HG02852 (cell line): Measurements from ENCODE around the gene CHST12.

Experiments
- ATAC-seq: cut with Tn5 transposase; IDR thresholded peaks from one replicate; pipeline ENCODE4 v1.9.1; 2021; ENCODE audit warnings: mild to moderate bottlenecking, moderate library complexity; ENCODE audit not compliant: unreplicated experiment

The CHST12 gene

DNA sequence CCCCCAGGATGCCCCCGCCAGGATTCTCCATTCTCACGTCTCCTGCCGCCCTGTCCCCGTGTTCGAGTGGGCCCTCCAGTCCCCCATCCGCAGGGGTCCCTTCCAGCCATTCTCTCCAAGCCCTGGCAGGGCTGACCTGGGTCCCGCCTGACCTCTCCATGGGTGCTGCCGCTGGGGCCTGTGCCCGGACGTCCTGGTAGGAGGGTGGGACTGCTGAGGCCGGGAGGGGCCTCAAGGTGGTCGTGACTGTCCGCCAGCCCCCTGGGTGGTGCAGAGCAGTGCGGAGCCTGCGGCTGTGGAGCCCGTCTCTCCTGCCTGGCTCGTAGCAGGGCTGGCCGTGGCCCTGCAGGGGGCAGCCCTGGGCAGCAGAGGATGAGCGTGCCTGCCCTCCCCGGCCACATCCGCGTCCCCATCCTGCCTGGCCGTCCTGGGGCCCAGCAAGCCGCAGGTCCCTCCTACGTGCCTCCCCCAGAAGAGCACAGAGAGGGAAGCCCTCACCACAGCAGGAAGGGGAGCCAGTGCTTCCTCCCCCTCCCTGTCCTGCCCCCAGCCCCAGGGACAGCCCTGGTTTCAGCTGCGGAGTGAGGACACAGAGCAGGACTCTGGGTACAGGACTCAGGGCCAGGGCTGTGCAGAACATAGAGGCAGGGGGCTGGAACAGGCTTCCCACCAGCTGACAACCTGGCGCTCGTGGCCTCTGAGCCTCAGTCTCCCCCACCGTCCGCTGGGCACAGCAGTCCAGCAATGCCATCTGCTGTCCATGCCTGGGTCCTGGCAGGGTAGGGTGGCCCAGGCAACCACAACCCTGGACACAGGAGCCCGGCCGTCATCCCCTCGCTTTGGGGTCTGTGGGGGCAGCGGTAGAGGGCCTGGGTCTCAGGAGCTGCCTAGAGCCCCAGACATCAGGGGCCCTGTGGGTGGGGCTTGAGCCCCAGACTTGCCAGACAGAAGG, 74.3 kb downstream of the CHST12 start:
- no peak for ATAC-seq

DNA sequence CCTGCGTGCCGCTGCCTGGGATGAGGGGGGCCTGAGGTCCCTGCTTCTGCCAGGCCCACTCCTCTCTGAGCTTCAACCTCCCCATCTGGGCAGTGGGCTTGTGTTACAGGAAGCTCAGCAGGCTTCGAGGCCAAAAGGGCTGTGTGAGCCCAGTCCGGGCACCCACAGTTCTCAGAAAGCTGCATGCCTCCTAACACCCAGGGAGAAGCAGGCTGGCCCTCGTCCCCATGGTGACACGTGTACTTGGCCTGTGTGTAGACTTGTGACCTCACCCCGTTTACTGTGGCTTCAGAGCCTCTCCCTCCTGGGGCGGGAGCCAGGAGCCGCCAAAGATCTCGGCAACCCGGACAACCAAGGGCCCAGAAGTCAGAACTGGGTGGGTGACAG, 75.0 kb downstream of the CHST12 start:
- ATAC-seq: no peak

DNA sequence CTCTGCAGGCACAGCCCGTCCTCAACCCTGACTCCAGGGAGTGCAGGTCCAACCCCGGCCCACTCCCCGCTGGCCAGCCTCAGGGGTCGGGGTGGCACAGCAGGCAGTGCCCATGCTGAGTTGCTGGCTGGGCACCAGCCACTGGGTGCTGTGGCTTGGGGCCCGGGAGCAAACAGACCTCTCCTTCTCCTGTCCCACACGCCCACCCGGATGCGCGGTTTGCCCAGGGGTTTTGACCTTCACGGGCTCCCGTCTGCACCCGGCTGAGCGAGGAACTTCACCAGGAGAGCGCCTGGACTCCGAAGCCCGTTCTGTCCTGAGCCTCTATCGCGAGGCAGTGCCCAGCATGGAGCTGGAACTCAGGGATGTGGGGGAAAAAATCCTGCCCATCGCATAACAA, 75.4 kb downstream of the CHST12 start:
- ATAC-seq: no peak

DNA sequence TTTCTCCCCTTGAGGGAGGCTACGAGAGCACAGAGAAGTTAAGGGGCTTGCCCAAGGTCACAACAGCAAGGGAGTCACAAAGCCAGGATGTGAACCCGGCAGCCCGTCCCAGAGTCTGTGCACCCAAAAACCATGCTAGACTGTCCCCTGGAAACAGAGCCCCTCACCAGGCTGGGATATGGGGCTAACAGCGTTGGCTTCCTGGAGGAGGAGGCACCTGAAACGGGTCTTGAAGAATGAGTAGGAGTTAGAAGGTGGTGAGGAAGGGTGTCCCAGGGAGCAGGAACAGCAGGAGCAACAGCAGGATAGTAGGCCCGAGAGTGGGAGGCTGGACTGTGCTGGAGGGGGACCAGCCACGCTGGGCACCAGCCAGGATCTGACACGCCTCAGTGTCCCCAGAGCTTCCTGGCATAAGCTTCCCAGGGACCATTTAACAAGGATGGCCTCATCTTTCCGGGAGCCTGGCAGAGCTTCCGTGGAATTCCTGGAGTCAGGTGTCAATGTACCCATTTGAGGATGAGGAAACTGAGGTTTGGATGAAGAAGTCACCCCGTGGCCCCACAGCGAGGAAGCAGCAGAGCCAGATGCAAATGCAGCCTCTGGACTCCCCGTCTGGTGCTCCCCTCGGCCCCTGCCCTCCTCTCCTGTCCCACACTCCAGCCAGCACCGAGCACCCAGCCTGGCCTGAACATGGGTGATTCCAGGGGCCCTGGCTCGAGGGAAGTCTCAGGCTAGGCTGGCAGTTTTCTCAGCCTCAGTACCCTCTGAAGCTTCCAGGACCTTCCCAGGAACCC, 76.1 kb downstream of the CHST12 start:
- no peak for ATAC-seq

DNA sequence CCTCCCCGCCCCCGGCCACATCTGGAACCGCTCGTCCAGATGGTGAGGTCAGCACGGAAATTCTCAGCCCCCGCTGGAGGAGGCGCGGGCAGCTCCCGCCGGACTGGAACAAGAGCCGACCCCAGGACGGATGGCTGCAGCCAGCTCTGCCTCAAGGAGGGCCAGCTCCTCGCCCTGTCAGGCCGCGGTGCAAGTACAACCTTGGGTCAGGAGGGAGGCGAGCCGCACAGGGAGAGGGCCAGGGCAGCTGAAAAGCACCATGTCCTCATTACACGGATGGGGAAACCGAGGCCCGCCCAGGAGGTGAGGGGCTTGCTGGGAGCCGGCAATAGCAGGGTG, 76.6 kb downstream of the CHST12 start:
- ATAC-seq: no peak

DNA sequence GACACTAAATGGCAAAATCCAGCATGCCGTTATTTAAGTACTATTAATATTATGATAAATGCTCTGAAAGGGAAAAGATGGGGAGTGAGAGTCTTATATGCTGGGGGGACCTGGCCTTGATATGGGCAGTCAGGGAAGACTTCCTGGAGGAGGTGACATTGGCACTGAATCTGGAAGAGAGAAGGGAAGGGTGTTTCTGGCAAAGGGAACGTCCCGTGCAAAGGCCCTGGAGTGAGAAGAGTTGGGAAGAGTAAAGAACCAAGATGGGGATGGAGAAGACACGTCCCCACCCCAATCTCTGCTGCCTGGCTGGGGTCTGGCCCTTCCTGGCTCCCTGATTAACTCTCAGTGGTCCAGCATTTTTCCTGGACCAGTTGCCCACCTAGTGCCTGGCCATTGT, 77.8 kb downstream of the CHST12 start:
- no peak for ATAC-seq

DNA sequence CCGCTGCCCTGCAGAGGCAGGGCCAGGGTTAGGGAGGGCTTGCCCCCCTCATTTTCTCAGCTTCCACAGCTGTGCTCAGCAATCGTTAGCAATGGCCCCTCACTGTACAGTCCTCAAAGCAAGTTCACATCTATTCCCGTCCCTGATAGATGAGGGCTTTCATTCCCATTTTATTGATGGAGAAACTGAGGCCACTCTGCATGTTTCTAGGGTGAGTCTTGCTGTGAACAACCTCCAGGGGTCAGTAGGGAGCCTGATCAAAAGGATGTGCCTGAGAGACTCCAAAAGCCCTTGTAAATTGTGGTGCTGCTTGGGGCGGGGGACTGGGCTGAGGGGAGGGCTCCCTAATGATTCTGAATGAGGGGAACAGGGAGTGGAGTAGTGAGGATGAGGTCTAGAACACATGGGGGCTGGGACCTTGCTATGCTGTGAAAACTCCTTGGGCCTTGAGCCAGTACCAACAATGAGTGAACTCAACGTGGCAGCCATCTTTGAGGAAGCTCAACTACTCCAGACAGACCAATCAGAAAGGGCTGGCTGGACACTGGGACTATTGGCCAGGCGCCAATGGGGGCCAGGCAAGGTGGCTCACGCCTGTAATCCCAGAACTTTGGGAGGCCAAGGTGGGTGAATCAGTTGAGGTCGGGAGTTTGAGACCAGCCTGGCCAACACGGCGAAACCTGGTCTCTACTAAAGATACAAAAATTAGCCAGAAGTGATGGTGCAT, 79.5 kb downstream of the CHST12 start:
- no peak for ATAC-seq

DNA sequence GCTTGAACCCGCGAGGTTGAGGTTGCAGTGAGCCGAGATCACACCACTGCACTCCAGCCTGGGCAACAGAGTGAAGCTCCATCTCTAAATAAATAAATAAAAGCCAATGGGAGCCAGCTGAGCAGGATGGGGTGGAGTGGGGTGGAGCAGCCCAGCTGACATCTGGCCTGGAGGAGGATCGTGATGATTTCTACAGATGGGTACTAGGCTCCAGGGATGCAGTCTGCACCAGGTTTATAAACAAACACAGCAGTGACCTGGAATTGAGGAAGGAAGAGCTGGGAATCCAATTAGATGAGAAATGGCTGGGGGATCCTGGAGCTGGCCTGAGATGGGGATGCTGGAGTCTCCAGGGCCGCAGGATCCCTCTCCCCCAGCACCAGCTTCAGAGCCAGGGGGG, 80.1 kb downstream of the CHST12 start:
- no peak for ATAC-seq

DNA sequence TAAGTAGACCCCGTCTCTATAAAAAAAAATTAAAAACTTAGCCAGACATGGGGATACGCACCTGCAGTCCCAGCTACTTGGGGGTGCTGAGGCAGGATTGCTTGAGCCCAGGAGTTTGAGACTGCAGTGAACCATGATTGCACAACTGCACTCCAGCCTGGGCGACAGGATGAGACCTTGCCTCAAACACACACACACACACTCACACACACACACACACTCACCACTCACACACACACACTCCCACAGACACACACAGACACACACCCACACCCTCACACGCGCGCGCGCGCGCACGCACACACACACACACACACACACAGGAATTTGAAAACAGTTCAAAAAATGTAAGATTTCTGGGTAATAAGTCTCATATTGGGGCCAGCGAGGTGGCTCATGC, 81.5 kb downstream of the CHST12 start:
- no peak for ATAC-seq

DNA sequence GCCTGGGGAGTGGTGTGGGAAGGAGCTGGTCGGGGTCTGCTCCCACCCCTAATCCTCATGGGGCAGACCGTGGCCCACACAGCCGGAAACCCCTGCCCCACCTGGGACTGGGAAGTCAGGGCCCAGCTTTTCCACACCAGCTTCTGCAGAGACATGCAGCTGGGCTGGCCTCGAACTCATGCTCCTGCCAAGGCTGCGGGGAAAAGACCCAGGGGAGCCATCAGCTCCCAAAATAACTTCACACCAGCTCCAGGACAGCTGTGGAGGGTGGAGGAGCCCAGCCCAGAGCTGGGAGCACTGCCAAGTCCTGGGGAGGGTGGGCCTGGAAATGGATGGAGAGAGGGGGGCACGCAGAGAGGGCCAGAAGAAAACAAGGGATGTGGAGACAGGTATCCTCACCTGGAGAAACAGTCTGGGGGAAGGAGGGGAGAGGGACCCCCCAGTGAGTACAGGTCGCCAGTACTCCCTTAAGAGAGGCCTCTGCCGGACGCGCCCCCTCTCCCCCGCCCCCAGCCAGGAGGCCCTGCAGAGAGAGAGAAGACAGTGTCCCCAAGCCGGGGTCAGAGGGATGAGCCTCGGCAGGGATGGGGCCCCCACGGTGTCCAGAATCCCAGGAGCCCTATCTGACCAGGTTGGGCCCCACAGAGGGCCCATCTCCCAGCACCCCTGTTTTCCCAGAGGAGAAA, 84.3 kb downstream of the CHST12 start:
- ATAC-seq: no peak

DNA sequence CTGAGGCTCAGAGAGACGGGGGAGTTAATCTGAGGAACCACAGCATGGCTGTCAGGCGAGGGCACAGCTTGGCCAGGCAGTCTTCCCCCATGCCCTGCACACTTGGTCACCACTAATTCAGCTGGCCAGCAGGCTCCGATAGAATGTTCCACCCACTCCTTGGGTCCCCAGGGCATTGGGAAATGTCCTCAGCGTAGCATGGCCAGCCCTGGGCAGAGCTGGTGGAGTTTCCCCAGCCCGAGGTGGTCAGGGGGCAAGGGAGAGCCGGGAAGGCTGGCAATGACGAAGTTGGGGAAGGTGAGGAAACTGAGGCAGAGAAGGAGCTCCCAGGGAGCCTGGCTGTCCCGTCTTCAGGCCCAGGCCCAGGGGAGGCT, 84.8 kb downstream of the CHST12 start:
- ATAC-seq: no peak

DNA sequence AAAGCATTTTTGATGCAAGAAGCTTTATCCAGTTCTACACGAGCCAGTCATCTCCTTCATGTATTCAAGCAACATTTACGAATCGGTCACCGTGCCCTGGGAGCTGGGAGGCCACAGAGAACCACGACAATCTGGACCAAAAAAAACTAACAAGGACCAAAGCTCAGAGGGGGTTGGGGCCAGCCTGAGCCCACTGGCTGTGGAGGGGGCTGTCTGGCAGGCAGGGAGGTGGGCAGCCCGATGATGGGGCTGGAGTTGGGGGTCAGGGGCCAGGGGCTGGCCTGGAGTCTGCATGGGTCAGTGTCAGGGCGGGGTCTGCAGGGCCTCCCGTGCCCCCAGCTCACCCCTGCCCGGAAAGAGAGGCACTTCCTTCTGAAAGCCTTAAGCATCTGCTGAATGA, 85.3 kb downstream of the CHST12 start:
- ATAC-seq: no peak

DNA sequence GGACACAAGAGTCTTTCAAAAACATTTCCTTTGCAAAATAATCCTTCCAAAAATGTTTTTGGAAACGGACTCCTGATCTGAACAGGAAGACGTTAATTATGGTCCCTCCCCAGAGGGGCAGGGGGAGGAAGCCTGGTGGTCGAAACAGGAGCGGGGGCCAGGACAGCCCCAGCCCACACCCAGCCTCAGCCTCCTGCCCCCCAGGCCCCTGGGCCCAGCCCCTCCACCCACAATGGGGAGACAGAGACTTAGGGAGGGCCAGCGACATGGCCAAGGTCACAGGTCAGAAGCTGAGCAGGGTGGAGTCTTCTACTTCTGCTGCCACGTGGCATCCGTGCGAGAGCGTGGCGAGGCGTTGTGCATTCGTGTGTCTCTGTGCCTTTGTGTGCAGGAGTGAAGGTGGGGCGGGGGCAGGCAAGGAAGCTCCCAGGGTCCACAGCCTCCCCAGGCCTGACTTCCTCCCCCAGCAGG, 86.8 kb downstream of the CHST12 start:
- ATAC-seq: no peak

DNA sequence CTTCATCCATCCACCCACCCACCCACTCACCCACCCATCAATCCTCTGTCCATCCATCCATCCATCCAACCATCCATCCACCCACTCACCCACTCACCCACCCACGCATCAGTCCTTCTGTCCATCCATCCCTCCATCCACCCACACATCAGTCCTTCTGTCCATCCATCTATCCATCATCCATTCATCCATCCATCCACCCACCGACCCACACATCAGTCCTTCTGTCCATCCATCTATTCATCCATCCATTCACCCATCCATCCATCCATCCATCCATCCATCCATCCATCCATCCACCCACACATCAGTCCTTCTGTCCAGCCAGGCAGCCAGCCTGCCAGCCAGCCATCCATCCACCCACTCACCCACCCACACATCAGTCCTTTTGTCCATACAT, 88.6 kb downstream of the CHST12 start:
- no peak for ATAC-seq

DNA sequence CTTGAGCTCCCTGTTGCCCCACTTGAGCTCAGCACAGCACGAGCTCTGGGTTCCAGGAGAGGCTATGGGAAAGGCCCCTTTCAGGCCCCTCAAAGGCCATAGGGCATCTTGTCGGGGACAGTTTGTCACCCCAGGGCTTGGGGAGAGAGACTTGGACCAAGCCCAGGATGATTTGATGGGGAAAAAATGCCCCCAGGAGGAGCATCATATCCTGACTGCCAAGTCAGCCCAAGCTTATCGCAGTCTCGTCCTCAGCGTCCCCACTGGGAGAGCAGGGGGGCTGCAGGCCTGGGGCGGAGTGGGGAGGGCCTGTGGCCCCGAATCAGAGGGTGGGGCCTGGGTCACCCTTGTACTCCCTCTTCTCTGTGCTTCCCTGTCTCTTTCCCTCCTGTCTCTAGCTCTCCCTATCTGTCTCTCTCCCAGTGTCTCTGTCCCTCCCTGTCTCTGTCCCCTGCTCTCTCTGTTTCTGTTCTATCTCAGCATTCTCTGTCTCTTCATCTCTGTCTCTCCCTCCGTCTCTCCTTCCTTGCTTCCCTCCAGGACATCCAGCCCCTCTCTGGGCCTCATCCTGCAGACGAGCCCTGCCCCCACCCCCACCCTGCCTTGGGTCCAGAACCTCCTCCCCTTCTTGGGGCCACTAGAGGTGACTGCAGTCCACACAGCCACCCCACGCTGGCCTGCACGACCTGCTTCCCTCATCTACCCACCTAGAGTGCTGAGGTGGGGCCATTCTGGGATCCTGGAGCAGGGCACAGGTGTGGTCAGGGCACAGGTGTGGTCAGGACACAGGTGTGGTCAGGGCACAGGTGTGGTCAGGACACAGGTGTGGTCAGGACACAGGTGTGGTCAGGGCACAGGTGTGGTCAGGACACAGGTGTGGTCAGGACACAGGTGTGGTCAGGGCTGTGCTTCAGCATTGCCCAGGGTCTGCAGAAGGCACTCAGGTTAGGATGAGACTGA, 90.1 kb downstream of the CHST12 start:
- no peak for ATAC-seq

DNA sequence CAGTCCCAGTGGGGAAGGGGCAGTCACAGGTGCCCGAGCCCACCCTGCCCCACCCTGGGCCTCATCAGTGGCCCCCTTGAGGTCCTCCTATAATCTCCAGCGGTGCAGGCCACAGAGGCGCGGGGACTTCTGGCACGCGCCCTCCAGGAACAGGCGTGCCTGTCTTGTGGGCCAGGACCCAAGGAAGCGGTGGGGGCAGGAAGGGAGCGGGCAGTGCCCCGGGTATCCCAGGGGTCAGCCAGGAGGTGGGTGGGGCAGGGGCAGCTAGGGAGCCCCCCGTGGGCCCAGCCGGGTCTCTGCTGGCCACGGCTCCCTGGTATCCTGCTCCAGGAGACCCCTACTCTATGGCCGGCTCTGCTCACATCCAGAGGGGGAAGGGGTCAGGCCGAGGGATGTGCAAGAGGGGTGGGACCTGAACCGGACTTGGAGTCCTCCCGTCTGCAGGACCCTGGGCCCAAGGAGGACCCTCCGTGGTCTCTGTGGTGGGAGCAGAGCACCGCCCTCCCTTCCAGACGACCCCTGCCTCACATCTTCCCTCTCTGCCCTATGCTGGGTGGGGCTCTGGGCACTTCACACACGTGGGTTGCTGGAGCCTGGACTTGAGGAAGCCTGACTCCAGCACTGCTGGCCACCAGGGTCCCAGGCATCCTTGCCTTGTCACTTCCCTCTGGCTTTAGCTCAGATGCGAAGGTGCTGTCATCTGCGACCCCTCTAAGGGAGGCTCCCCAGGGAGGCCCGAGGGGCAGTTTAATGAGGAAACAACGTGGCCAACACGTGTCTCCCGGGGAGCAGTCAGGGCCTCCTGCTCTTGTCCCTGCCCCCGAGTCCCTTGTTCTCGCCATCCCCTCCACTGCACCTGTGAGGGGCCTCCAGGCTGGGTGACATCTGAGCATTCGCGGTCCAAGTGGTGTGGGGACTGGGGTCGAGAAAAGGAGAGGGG, 91.0 kb downstream of the CHST12 start:
- ATAC-seq: no peak

DNA sequence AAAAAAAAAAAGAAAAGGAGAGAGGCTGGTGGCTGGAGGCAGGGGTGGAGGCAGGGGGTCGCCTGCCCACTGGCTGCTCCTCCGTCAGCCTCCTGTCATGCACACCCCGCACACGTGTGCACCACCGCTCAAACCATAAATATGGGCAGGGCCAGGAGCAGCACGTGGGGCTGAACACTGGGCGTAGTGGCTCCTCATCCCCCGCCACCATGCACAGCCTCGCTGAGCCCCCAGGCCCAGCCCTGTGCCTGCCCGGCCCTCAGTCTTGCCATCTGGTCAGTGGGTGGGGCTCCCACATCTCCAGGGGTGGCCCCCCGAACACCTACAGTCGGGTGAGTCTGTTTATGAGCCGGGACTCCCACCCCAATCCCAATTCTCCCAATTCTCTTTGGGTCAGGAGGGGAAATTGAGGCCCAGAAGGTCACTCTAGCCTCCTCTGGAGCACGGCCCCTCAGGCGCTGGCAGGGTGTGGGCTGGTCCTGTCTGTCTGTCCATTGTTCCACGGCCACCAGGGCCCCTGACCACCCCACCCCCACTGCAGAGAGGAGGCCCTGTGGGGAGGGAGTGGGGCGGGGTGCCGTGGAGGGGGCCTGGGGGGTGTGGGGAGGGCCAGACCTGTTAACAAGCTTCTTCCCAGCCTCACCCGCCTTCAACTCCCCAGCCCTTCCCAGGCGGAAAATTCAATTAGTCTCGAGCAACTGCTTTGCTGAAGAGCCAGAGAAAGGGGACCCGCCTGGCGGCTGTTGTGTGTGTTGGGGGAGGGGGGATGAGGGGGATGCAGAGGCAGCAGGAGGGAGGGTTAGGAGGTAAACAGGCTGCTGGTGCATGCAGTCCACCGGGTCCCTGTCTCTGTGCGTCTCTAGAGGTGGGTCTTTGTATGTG, 92.2 kb downstream of the CHST12 start:
- ATAC-seq: no peak

DNA sequence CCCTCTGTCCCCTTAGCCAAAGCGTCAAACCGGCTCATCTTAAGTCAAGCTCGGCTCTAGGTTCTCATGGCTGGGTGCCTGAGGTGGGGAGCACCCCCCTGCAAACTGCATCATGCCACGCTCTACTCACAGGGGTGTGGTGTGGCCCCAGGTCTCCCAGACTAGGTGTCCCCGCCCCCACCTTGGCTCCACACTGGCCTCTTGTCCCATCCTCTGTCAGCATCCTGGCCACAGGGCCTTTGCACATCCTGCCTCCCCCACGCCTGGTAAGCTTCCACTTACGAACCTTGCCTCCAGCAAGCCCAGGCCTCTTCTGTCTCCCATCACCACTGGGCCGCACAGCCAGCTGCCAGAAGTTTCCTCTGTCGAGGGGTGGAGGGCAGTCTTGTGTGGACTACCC, 93.0 kb downstream of the CHST12 start:
- ATAC-seq: no peak
